ENCODE results near the gene PTPRT.

DNA sequence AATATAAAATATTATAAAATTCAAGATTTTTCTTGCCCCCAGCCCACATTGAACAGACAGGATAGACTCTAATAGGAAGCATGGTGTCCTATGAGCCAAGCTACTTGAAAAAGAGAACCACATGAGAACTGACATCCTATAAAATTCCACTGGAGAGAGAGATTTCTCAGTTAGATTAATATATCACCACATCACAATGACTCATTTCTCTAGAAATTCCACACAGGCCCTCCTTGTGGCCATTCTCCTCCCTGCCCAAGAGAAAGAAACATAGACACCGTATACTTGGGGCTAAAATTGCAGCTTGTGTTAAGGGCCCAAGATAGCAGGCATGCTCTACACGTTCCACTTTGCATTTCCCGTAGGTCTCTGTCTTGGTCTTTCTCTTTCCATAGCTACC is 481.4 kb downstream of the PTPRT start:
- TF ChIP-seq, protein P1, sequence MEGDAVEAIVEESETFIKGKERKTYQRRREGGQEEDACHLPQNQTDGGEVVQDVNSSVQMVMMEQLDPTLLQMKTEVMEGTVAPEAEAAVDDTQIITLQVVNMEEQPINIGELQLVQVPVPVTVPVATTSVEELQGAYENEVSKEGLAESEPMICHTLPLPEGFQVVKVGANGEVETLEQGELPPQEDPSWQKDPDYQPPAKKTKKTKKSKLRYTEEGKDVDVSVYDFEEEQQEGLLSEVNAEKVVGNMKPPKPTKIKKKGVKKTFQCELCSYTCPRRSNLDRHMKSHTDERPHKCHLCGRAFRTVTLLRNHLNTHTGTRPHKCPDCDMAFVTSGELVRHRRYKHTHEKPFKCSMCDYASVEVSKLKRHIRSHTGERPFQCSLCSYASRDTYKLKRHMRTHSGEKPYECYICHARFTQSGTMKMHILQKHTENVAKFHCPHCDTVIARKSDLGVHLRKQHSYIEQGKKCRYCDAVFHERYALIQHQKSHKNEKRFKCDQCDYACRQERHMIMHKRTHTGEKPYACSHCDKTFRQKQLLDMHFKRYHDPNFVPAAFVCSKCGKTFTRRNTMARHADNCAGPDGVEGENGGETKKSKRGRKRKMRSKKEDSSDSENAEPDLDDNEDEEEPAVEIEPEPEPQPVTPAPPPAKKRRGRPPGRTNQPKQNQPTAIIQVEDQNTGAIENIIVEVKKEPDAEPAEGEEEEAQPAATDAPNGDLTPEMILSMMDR (conservative IDR thresholded peaks at IDR 0.05; ENCODE audit: low read depth, low read length), result no peak
- no peak for TF ChIP-seq EZH2phosphoT487 (IDR thresholded peaks at IDR 0.05; ENCODE audit: borderline replicate concordance, low read length)
- TF ChIP-seq EZH2 (IDR thresholded peaks at IDR 0.05; ENCODE audit: low read length, unreplicated experiment), result no peak

Measured in PC-3 (cell line).